Ascending aorta (tissue), 2 donors: ENCODE results near the gene PDE4B. TPM values are rescaled to one million over a fixed set of nuclear protein-coding genes. Genes with fewer than 3 reads are reported as not detected.

Experiments
- DNase-seq, 2 donors: peaks; one replicate each; pipeline ENCODE4 v3.0.0-alpha.2; 2019; ENCODE audit warnings: low spot score in 2 of 2
- H3K27ac ChIP-seq, 2 donors: fragments of 200-600 bp; sonication (generic); one replicate each; pipeline ENCODE4 v1.5.1; 2016 to 2017; ENCODE audit warnings: mild to moderate bottlenecking in 1 of 2
- H3K27me3 ChIP-seq: fragments of 200-600 bp; sonication (generic); one replicate; pipeline ENCODE4 v1.5.1; 2017
- H3K36me3 ChIP-seq, 2 donors: fragments of 200-600 bp; sonication (generic); one replicate each; pipeline ENCODE4 v1.5.1; 2016
- H3K4me1 ChIP-seq, 2 donors: fragments of 200-600 bp; sonication (generic); one replicate each; pipeline ENCODE4 v1.5.1; 2016 to 2017; ENCODE audit warnings: mild to moderate bottlenecking in 1 of 2
- H3K4me3 ChIP-seq, 2 donors: fragments of 200-600 bp; sonication (generic); one replicate each; pipeline ENCODE4 v1.5.1; 2016 to 2017; ENCODE audit warnings: mild to moderate bottlenecking in 1 of 2
- H3K9me3 ChIP-seq, 2 donors: fragments of 200-600 bp; sonication (generic); one replicate each; pipeline ENCODE4 v1.5.1; 2016
- CTCF ChIP-seq, 3 experiments: fragments of 200-600 bp in 2 of 3; fragments of 450-650 bp in 1 of 3; sonication (generic) in 2 of 3; IDR thresholded peaks; one replicate each; pipeline ENCODE4 v1.5.1; 2016 to 2019; ENCODE audit warnings: antibody characterized with exemption in 3 of 3, mild to moderate bottlenecking in 1 of 3, moderate library complexity in 1 of 3
- intact Hi-C: fragments of 100-400 bp; cut with DNase I; formaldehyde crosslinking; loops from one replicate; pipeline ENCODE4 v1.15.1; 2023
- total RNA-seq: library from RNA; depleted of rRNA; stranded (reverse); fragments of >200 nt; gene quantifications from one replicate; pipeline ENCODE4 v1.1.0, GENCODE V29; 2016

The PDE4B gene
- total RNA-seq, 1 donor from 2014 or later, result 4.5 TPM

GRCh38 chr1:65985393-65986066 is 192.8 kb downstream of the PDE4B start:
- Histone ChIP-seq H3K27ac (no peak overlapping the region), H3K4me3 (no peak overlapping the region), H3K9me3 (no peaks in the 10 kb centered on the region), H3K27me3 (no peaks in the 10 kb centered on the region), H3K36me3 (no peaks in the 10 kb centered on the region), H3K4me1 (no peaks in the 10 kb centered on the region)
- no peak for DNase-seq
- intact Hi-C loops, result no loop called here
- TF ChIP-seq CTCF (IDR thresholded peaks at IDR 0.05), result no peak

GRCh38 chr1:65986146-65986545 is 193.5 kb downstream of the PDE4B start:
- Histone ChIP-seq H3K4me3 (no peak overlapping the region), H3K9me3 (no peaks in the 10 kb centered on the region), H3K4me1 (no peaks in the 10 kb centered on the region), H3K36me3 (no peaks in the 10 kb centered on the region), H3K27me3 (no peaks in the 10 kb centered on the region), H3K27ac (no peak overlapping the region)
- TF ChIP-seq CTCF (IDR thresholded peaks at IDR 0.05), result no peak
- DNase-seq, result no peak
- intact Hi-C loops, result no loop called here

DNA sequence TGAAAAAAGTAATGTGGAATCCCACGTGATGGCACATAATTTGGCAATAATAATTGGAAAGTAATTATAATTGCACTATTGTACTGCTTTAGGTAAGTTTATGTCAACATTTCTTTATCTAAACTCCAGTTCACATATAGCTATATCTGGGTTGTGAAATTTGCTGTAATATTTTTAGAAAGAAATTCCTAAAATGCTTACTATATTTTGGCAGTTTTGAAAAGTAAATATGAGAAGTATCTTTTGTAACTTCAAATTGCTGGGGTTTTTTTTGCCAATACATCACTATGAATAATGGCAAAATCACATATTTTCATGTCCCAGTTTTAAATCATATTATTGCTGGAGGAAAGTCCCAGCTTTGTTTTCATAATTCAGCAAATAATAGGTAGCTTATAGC is 197.5 kb downstream of the PDE4B start:
- H3K36me3 ChIP-seq, result no peaks in the 10 kb centered on the region
- TF ChIP-seq CTCF (IDR thresholded peaks at IDR 0.05), result no peak
- no peak overlapping the region for H3K27ac ChIP-seq
- intact Hi-C loops, result no loop called here
- no peaks in the 10 kb centered on the region for H3K9me3 ChIP-seq
- H3K27me3 ChIP-seq, result no peaks in the 10 kb centered on the region
- no peak overlapping the region for H3K4me3 ChIP-seq
- no peak for DNase-seq
- no peaks in the 10 kb centered on the region for H3K4me1 ChIP-seq

DNA sequence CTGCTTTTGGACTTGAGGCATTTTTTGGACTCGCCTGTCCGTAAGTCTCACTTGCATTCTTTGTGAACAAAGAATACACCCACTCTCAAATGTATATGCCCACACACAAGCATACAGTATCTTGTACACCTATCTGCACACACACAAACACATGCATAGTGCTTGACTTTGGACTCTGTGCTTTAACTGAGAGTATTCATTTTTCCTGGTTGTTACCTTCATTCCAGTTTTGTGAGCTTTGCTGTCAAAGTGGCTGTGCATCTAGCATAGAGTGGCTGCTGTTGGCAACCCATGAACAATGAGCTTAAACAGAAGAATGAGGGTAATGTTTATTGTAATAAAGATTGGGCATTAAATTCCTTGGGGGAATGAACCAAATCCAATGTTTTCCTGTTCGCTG is 199.0 kb downstream of the PDE4B start:
- H3K4me3 ChIP-seq, result no peak overlapping the region
- H3K4me1 ChIP-seq, result no peaks in the 10 kb centered on the region
- no peak for TF ChIP-seq CTCF (IDR thresholded peaks at IDR 0.05)
- no peaks in the 10 kb centered on the region for H3K27me3 ChIP-seq
- H3K36me3 ChIP-seq, result no peaks in the 10 kb centered on the region
- no peak for DNase-seq
- intact Hi-C loops, result no loop called here
- H3K27ac ChIP-seq, result no peak overlapping the region
- no peaks in the 10 kb centered on the region for H3K9me3 ChIP-seq

GRCh38 chr1:65992165-65992821 is 199.6 kb downstream of the PDE4B start:
- Histone ChIP-seq H3K4me3 (no peak overlapping the region), H3K27ac (no peak overlapping the region), H3K27me3 (no peaks in the 10 kb centered on the region), H3K36me3 (no peaks in the 10 kb centered on the region), H3K4me1 (no peaks in the 10 kb centered on the region), H3K9me3 (no peaks in the 10 kb centered on the region)
- DNase-seq, result no peak
- intact Hi-C loops, result no loop called here
- TF ChIP-seq CTCF (IDR thresholded peaks at IDR 0.05), result no peak
